Gastroesophageal sphincter (tissue), 4 donors: ENCODE data around the gene CENPX. TPM values are rescaled to one million over a fixed set of nuclear protein-coding genes. Genes with fewer than 3 reads are reported as not detected.
A peak's percentile ranks its signal among the peaks of the same experiment; 100 is the strongest.

ENCODE experiments used
- ATAC-seq: fragments of 150-250 bp; one replicate; pipeline ENCODE4 v1.9.1; 2016; ENCODE audit warnings: mild to moderate bottlenecking, moderate library complexity
- H3K27ac ChIP-seq, 4 donors: fragments of 200-600 bp; sonication (generic) in 3 of 4; 1 replicate in 3 of 4; 2 replicates in 1 of 4; pipeline ENCODE4 v1.5.1; 2016 to 2019
- H3K27me3 ChIP-seq: fragments of 200-600 bp; sonication (generic); one replicate; pipeline ENCODE4 v1.5.1; 2019
- H3K36me3 ChIP-seq, 2 donors: fragments of 200-600 bp; sonication (generic); one replicate each; pipeline ENCODE4 v1.5.1; 2019; ENCODE audit warnings: control low read depth in 1 of 2
- H3K4me1 ChIP-seq, 3 donors: fragments of 200-600 bp; sonication (generic); 1 replicate in 2 of 3; 2 replicates in 1 of 3; pipeline ENCODE4 v1.5.1; 2016 to 2019; ENCODE audit warnings: control low read depth in 2 of 3
- H3K4me3 ChIP-seq, 2 donors: fragments of 200-600 bp; sonication (generic); one replicate each; pipeline ENCODE4 v1.5.1; 2019; ENCODE audit warnings: mild to moderate bottlenecking in 1 of 2, moderate library complexity in 1 of 2
- H3K9me3 ChIP-seq, 3 donors: fragments of 200-600 bp; sonication (generic); one replicate each; pipeline ENCODE4 v1.5.1; 2017 to 2019; ENCODE audit warnings: control low read depth in 2 of 3
- EP300 ChIP-seq: sonication (generic); formaldehyde crosslinking; IDR thresholded peaks from one replicate; pipeline ENCODE4 v1.6.1; 2017; ENCODE audit warnings: antibody characterized with exemption, mild to moderate bottlenecking
- POLR2A ChIP-seq, 2 donors: fragments of 450-650 bp; IDR thresholded peaks; one replicate each; pipeline ENCODE4 v1.6.1; 2017; ENCODE audit warnings: antibody characterized with exemption in 2 of 2, mild to moderate bottlenecking in 2 of 2, moderate library complexity in 1 of 2
- POLR2AphosphoS5 ChIP-seq: sonication (generic); formaldehyde crosslinking; IDR thresholded peaks from one replicate; pipeline ENCODE4 v1.6.1; 2017; ENCODE audit warnings: antibody characterized with exemption
- WGBS, 2 donors: methylation state at CpG; one replicate each; pipeline ENCODE4 v1.1.5; 2018; ENCODE audit warnings: low coverage in 1 of 2; 5-methylcytosine and 5-hydroxymethylcytosine counted together
- total RNA-seq, 4 donors: library from RNA; depleted of rRNA; stranded (reverse); fragments of >200 nt; gene quantifications; one replicate each; pipeline ENCODE4 v1.1.0, GENCODE V29; 2016
- TF ChIP-seq, protein P1 (sequence below), 4 experiments: fragments of 200-600 bp in 2 of 4; fragments of 450-650 bp in 2 of 4; sonication (generic) in 1 of 4; IDR thresholded peaks; one replicate each; pipeline ENCODE4 v1.5.1; 2017 to 2019; ENCODE audit warnings: antibody characterized with exemption in 4 of 4, mild to moderate bottlenecking in 2 of 4, moderate library complexity in 2 of 4

The CENPX gene
- total RNA-seq, 4 donors from 2014 or later = 65.3 to 110 (median 78.8) TPM

DNA sequence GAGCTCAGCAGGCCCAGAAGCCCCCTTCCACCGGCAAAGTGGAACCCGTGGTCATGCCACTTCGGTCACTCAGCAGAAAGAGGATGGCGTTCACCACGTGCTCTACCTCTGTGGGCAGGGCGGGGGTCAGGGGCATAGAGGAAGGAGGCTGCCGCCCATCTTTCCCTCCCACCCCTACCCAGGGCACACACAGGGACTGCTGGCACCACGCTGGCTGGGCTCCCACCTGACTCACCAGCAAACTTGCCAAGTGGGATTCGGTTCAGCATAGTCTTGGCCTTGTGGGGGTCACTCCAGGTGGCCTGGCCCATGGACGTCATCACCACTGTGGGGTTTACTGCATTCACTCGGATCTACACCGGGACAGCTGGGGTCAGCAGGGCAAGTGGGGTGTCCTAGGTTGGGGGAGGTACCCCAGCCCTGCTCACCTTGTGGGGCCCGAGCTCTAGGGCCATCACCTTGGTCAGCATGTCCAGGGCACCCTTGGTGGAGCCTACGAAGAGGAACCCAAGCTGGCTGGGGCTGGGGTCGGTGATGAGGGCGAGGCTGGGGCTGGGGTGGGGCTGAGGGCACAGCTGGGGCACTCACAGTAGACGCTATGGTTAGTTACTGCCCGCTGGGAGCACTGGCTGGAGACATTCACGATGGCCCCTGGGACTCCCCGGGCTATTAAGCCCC is 13.4 kb upstream of the CENPX start:
- Histone ChIP-seq H3K27ac (peak overlapping the region in 3 of 4 donors; percentile 91 to 99 (median 97)), H3K4me3 (peak overlapping the region in 1 of 2 donors; percentile 90), H3K36me3 (peaks cover 0 to 18% of the 10 kb centered on the region in 2 donors), H3K4me1 (peaks cover 0 to 37% (median 14%) of the 10 kb centered on the region in 3 donors), H3K27me3 (peaks cover 8% of the 10 kb centered on the region), H3K9me3 (no peaks in the 10 kb centered on the region)
- no peak for TF ChIP-seq POLR2AphosphoS5
- TF ChIP-seq, protein P1, sequence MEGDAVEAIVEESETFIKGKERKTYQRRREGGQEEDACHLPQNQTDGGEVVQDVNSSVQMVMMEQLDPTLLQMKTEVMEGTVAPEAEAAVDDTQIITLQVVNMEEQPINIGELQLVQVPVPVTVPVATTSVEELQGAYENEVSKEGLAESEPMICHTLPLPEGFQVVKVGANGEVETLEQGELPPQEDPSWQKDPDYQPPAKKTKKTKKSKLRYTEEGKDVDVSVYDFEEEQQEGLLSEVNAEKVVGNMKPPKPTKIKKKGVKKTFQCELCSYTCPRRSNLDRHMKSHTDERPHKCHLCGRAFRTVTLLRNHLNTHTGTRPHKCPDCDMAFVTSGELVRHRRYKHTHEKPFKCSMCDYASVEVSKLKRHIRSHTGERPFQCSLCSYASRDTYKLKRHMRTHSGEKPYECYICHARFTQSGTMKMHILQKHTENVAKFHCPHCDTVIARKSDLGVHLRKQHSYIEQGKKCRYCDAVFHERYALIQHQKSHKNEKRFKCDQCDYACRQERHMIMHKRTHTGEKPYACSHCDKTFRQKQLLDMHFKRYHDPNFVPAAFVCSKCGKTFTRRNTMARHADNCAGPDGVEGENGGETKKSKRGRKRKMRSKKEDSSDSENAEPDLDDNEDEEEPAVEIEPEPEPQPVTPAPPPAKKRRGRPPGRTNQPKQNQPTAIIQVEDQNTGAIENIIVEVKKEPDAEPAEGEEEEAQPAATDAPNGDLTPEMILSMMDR (IDR thresholded peaks at IDR 0.05) = no peak
- no peak for TF ChIP-seq POLR2A (IDR thresholded peaks at IDR 0.05)
- TF ChIP-seq EP300 = no peak
- WGBS, 2 donors = 73% methylated on average over 3 of the region's 20 CpGs; no CpG with 5 or more reads in 1 of the 2 donors
- no peak for ATAC-seq

DNA sequence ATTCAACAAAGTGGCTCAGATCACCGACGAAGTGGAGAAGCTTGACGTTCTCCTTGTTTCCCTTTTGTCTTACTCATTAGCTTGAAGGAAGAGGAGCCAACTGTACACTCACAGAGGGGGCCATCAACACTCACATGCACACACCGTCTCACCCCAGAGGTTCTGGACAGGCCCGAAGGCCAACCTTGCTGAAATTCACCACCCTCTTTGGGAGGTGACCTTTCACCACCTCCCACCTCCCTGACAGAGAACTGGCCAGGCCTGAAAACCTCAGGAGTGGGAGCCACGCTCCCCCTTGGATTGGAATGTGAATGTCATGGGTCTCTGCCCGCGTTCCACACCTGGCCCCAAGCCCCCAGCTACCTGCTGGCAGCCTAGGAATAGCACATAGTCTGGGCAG is 12.8 kb upstream of the CENPX start:
- H3K36me3 ChIP-seq = peaks cover 0 to 18% of the 10 kb centered on the region in 2 donors
- WGBS, 2 donors = 81 to 96% methylated on average over 3 to 5 of the region's 8 CpGs
- H3K4me1 ChIP-seq = peaks cover 0 to 44% (median 18%) of the 10 kb centered on the region in 3 donors
- no peak overlapping the region for H3K27ac ChIP-seq
- H3K9me3 ChIP-seq = no peaks in the 10 kb centered on the region
- no peak for TF ChIP-seq POLR2AphosphoS5
- TF ChIP-seq EP300 = no peak
- TF ChIP-seq, protein P1 (IDR thresholded peaks at IDR 0.05) = no peak
- TF ChIP-seq POLR2A (IDR thresholded peaks at IDR 0.05) = no peak
- no peak for ATAC-seq
- H3K27me3 ChIP-seq = peaks cover 8% of the 10 kb centered on the region
- no peak overlapping the region for H3K4me3 ChIP-seq

DNA sequence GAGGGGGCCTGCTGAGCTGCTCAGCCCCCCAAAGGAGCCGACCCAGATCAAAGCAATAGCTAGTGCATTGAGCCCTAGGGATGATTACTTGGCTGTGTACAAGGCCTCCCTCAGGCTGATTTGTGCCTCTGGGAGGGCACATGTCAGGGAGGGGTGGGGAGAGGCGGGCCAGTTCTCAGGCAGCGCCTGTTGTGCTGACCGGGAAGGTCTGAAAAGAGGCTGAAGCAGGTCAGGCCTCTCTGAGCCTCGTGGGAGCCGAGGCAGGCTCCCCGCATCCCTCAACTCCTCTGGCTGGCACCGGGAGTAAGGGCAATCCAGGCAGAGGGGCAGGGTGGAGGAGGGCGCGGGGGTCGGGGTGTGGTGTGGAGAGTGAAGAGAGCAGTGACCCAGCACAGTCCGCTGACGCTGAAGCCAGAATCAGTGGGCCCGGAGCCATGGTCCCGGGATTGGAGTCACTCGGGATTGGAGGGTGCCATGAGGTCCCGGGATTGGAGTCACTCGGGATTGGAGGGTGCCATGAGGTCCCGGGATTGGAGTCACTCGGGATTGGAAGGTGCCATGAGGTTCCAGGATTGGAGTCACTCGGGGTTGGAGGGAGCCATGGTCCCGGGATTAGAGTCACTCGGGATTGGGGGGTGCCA is 11.8 kb upstream of the CENPX start:
- WGBS, 2 donors = 83% methylated on average over 10 of the region's 23 CpGs; no CpG with 5 or more reads in 1 of the 2 donors
- peaks cover 0 to 52% (median 25%) of the 10 kb centered on the region in 3 donors for H3K4me1 ChIP-seq
- no peaks in the 10 kb centered on the region for H3K9me3 ChIP-seq
- no peak overlapping the region for H3K4me3 ChIP-seq
- H3K27ac ChIP-seq = no peak overlapping the region
- no peak for TF ChIP-seq POLR2A (IDR thresholded peaks at IDR 0.05)
- TF ChIP-seq POLR2AphosphoS5 = no peak
- peaks cover 0 to 18% of the 10 kb centered on the region in 2 donors for H3K36me3 ChIP-seq
- H3K27me3 ChIP-seq = peaks cover 8% of the 10 kb centered on the region
- no peak for ATAC-seq

DNA sequence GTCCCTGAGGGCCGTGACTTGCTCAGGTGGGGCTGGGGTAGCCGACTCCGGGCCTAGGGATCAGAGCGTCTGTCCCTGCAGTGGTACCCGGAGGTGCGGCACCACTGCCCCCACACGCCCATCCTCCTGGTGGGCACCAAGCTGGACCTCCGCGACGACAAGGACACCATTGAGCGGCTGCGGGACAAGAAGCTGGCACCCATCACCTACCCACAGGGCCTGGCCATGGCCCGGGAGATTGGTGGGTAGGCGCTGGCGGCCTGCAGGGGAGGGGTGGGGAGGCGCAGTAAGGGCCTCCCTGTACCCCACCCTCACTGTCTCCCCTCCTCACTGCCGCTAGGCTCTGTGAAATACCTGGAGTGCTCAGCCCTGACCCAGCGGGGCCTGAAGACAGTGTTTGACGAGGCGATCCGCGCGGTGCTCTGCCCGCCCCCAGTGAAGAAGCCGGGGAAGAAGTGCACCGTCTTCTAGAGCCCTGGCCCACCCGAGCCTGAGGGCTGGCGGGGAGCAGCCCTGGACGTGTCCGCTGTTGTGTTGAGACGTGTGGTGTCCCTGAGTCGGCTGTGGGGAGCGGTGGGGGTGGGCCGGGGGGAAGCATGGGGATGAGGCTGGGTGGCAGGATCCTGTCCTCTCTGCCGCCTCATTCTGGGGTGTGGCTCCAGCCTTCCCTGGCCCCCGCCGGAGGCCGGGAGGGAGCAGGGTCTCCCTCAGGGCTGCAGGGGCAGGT is 10.8 kb upstream of the CENPX start:
- Histone ChIP-seq H3K9me3 (no peaks in the 10 kb centered on the region), H3K36me3 (peaks cover 0 to 27% of the 10 kb centered on the region in 2 donors), H3K27ac (no peak overlapping the region), H3K4me1 (peaks cover 0 to 52% (median 25%) of the 10 kb centered on the region in 3 donors), H3K27me3 (peaks cover 8% of the 10 kb centered on the region), H3K4me3 (no peak overlapping the region)
- no CpG with 5 or more reads among the region's 38 CpGs for WGBS, 2 donors
- no peak for ATAC-seq
- TF ChIP-seq, protein P1 (IDR thresholded peaks at IDR 0.05) = no peak
- TF ChIP-seq POLR2AphosphoS5 (no peak), POLR2A (IDR thresholded peaks at IDR 0.05) (no peak), EP300 (no peak)

DNA sequence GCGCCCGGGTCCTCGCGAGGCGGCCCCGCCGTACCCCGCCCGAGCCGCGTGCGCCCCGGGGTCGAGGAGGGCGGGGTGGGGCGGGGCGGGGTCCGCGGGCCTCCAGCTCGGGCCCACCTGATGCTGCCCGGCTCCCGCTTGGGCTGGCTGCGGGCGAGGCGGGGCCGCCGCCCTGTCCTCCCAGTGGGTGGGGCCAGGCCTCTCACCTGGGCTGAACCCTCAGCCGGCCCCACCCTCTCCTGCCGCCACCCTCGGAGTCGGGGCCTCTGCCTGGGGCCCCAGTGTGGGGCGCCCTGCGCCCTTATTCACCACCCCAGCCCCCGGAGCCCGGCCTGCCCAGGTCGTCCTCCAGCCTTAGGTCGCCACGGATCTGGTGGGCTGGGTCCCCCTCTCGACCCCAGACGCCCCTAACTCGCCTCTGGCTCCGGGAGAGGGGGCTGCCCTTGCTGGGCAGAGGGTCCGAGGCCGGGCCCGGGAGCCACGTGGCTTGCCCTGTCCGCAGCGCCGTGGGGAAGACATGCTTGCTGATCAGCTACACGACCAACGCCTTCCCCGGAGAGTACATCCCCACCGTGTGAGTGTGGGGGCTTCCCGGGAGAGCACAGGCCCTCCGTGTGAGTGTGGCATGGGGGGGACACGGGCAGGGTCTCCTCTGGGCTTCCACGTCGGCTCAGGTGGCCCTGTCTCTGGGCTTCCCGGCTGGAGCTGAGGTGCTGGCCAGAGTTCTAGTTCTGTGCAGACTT is 9.4 kb upstream of the CENPX start:
- TF ChIP-seq, protein P1 (IDR thresholded peaks at IDR 0.05) = no peak
- TF ChIP-seq POLR2AphosphoS5 = no peak
- TF ChIP-seq EP300 = no peak
- no peak for TF ChIP-seq POLR2A (IDR thresholded peaks at IDR 0.05)
- WGBS, 2 donors = no CpG with 5 or more reads among the region's 59 CpGs
- no peaks in the 10 kb centered on the region for H3K9me3 ChIP-seq
- H3K27ac ChIP-seq = no peak overlapping the region
- ATAC-seq = no peak
- H3K27me3 ChIP-seq = peaks cover 8% of the 10 kb centered on the region
- peaks cover 0 to 44% (median 25%) of the 10 kb centered on the region in 3 donors for H3K4me1 ChIP-seq
- H3K4me3 ChIP-seq = peak overlapping the region in 1 of 2 donors; percentile 56
- peaks cover 0 to 42% of the 10 kb centered on the region in 2 donors for H3K36me3 ChIP-seq
